GM19240 (cell line): ENCODE measurements around the gene CTBP2.
"Not testable (repeated sequence)": the region's sequence is repeated elsewhere in the genome, so short reads cannot be mapped to it uniquely, and the experiment has no call there.

Experiments
- DNase-seq: peaks from one replicate; pipeline ENCODE4 v3.0.0; 2011; ENCODE audit warnings: low spot score; ENCODE audit not compliant: insufficient read length

CTBP2 gene

GRCh38 chr10:124997771-124998623 lies 162.4 kb downstream of the CTBP2 start:
- DNase-seq: no peak

- no peak for DNase-seq
Measured at GRCh38 chr10:124997306-124997705, 163.1 kb downstream of the CTBP2 start.

GRCh38 chr10:124996854-124997215 lies 163.5 kb downstream of the CTBP2 start:
- DNase-seq: no peak

- DNase-seq: no peak
Measured at GRCh38 chr10:124996127-124996853, 164.1 kb downstream of the CTBP2 start.

GRCh38 chr10:124995605-124996004 lies 164.8 kb downstream of the CTBP2 start:
- DNase-seq: no peak

GRCh38 chr10:124994573-124995473 lies 165.5 kb downstream of the CTBP2 start:
- DNase-seq: no peak

GRCh38 chr10:124993736-124994451 lies 166.5 kb downstream of the CTBP2 start:
- no peak for DNase-seq

GRCh38 chr10:124993345-124993708 lies 167.0 kb downstream of the CTBP2 start:
- no peak for DNase-seq

- DNase-seq: no peak
Measured at GRCh38 chr10:124992462-124993344, 167.7 kb downstream of the CTBP2 start.

- no peak for DNase-seq
Measured at GRCh38 chr10:124991835-124992234, 168.5 kb downstream of the CTBP2 start.

- DNase-seq: no peak
Measured at GRCh38 chr10:124990671-124991625, 169.4 kb downstream of the CTBP2 start.

- DNase-seq: no peak
Measured at GRCh38 chr10:124989526-124989925, 170.8 kb downstream of the CTBP2 start.

- not testable (repeated sequence) for DNase-seq
Measured at GRCh38 chr10:124988753-124989152, 171.6 kb downstream of the CTBP2 start.

- DNase-seq: no peak
Measured at GRCh38 chr10:124987788-124988187, 172.6 kb downstream of the CTBP2 start.

GRCh38 chr10:124985162-124985561 lies 175.2 kb downstream of the CTBP2 start:
- DNase-seq: no peak

- DNase-seq: no peak
Measured at GRCh38 chr10:124984376-124984775, 176.0 kb downstream of the CTBP2 start.

- DNase-seq: no peak
Measured at GRCh38 chr10:124983321-124983720, 177.0 kb downstream of the CTBP2 start.

GRCh38 chr10:124978376-124978725 lies 182.0 kb downstream of the CTBP2 start:
- DNase-seq: no peak
